ENCODE measurements around the gene STK16.

STK16 gene

DNA sequence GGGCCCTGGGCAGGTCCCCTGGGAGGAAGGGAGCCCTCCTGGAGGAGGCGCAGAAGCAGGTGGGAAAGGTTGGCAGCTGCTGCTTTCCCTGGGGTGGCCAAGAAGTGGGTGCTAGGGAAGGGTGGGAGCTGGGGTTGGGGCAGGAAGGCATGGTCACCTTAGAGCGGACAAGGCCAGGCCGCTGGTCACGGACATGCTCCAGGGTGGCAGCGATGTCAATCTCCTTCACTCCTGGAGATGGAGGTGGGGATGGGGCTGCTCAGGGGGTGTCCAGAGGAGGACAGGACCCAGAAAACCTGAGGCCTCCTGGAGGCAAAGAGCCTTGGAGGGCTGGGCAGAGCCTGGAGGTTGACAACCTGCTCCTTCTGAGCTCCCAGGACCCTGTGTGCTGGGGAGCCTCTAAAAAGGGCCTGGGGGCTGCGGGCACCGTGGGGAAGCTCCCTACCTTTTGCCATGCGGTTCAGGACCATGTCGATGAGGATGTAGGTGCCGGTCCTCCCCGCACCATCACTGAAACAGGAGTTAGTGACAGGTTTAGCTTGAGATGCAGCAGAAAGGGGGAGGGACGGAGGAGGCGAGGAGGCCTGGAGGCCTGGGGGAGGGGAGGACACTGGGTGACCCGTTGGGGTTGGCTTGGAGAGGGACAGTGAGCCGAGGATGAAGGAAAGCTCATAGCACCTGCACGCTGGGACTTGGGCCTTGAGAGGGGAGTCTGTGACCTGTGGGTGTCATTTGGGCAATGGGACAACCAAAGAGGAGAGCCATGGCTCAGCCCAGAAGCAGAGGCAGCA lies 45.3 kb downstream of the STK16 start:
- no peak for DNase-seq

GRCh38 chr2:219291394-219291793 lies 46.1 kb downstream of the STK16 start:
- DNase-seq: no peak

DNA sequence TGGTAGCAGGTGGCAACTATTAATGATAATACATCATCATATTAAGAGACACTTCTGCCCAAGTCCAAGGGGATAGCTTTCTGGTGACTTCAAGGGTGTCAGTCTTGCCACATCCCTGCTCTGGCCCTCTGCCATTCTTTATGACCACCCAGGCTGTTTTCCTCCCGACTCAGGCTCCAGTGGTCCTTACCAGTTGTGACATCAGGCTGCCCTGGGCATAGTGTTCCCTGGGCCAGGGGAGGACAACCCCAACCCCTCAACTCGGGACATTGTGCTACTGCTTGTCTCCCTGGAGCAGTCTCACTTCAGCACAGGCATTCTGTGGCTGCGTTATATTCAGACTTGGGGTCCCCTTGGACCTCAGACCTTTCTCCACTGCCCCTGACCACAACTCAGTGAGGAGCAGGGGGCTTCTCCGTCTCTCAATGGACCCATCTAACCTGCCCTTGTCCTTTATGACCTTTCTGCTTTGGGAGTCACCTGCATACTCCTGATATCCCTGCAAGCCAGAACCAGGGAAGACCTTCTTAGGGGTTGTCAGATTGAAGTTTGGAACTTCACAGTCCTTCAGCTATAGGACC lies 46.7 kb downstream of the STK16 start:
- no peak for DNase-seq

DNA sequence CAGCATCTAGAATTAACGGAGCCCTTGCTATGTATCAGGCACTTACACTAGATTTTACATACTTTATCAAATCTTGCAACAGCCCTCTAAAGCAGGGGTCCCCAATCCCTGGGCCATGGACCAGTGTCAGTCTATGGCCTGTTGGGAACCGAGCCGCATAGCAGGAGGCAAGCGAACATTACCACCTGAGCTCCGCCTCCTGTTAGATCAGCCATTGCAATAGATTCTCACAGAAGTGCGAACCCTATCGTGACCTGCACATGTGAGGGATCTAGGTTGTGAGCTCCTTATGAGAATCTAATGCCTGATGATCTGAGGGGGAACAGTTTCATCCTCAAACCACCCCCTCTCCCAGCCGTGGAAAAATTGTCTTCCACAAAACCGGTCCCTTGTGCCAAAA lies 47.3 kb downstream of the STK16 start:
- DNase-seq: no peak

DNA sequence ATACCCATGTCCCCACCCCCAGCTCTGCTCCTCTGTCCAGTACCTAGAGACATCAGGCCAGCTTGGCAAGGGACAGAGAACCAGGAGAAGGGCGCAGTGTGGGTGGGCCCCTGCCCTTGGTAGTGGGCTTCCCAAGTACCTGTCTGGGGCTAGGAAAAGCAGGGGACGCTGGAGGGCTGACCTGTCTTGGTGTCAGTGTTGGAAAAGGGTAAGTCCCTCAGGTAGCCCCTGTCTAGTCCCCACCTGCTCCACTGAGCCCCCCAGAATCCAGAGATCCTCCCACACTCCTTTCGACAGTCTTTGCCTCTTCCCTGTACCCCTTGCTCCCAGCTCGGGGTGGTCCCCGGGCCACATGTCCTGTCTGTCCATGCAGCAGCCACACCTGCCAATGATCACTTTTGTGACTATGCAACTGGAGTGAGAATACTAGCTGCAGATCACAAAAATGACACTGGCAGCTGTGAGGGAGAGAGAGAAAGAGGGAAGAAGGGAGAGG lies 48.5 kb downstream of the STK16 start:
- no peak for DNase-seq

- DNase-seq: peak; percentile 72 to 82
Measured at GRCh38 chr2:219294356-219295351, 49.4 kb downstream of the STK16 start.

GRCh38 chr2:219296142-219296541 lies 50.9 kb downstream of the STK16 start:
- no peak for DNase-seq

DNA sequence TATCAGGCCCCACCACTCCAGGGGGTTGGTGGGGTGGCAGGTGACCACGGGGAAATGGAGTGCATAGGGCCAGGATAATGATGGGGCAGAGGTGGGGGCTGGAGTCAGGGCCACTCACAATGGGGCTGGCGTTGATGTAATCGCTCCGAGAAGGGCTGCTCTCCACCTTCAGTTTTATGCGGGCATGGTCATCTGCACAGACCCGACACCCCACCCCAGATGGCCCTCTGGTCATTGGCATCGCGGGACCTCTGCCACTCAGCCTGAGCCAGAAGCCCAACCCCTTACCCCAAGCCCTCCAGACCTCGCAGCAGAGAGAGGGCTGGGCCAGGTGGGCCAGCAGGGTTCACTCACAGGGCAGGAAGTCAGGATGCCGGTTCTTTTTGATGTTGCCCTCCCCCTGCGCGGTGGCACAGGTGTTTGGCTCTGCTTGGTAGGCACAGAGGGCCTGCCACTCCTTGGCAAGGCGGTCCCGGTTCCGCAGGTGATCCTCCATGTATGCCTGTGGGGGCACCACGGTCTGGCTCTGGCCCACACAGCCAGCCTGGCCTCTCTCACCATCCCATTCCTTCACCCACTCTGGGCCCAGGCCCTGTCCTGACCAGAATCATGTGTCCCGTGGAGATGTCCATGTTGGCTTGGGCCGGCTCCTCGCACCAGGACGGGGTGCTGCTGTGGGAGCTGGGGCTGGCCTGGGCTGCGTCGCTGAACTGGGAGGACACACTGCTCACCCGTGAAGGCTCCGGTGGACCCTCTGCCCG lies 51.5 kb downstream of the STK16 start:
- DNase-seq: no peak

GRCh38 chr2:219297766-219298456 lies 52.6 kb downstream of the STK16 start:
- no peak for DNase-seq

DNA sequence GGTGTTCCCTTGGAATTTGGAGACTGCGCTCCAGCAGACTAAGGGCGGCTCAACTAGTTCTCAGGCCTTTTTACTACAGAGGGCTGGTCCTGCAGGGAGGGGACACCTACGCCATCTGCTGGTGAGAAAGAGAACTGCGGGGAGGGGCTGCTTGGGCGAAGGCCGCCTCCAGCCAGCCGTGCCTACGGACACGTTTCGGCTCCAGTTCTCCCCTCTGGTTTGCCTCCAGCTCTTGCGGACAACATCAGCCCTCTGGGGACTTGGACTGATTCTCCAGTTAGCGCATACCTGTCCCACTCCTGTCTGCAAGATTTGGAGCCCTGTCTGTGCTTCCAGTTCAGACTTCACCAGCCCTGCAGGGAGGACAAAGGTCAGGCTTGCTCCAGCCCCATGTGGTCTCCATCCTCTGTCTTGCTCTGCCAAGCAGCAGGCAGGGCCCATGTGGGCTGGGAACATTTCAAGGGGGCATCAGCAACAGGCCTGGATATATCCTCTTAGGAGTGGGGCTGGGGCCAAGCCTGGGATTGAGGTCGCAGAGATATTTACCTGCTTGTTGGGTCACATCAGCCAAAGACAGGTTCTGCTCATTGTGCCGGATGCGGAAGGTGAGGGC lies 53.6 kb downstream of the STK16 start:
- DNase-seq: peak; percentile 39 to 69

DNA sequence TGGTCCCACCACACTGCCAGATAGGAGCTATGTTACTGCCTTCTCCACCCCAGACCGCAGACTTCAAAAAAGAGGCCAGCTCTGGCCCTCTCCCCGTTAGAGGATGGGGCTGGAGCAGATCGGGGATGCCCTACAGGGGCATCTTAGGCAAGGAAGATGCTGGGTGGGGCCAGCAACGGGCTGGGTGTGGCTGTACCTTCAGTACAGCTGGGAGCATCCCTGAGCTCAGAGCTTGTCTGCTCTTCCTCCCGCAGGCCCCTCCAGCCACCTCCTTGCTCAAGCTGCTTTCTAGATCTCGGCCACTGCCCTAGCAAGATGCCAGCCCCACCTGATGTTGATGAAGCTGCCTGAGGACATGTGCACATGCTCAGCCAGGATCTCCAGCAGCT lies 54.1 kb downstream of the STK16 start:
- DNase-seq: no peak

Measured in NCI-H1930 (cell line).